HEK293 (cell line): ENCODE results near the gene EXD3.

ENCODE experiments used
- CTCF ChIA-PET: fragments of 350-600 bp; formaldehyde crosslinking; extraction: SDS; loops from one replicate; lab custom pipeline; 2021; ENCODE audit warnings: antibody characterized with exemption; lab: Yijun Ruan, JAX
- POLR2A ChIA-PET: fragments of 300-600 bp; formaldehyde crosslinking; extraction: SDS; loops from one replicate; lab custom pipeline; 2020; ENCODE audit warnings: antibody characterized with exemption, inconsistent platforms; lab: Yijun Ruan, JAX
- H3K27ac ChIP-seq: fragments of 200-500 bp; sonication (Bioruptor generic); 2 replicates; pipeline ENCODE4 v1.5.1; 2014; ENCODE audit warnings: low read depth, low read length, control low read depth, inconsistent platforms; ENCODE audit errors: extremely low read depth
- H3K36me3 ChIP-seq, 2 experiments: fragments of 200-500 bp in 1 of 2; sonication (Bioruptor generic) in 1 of 2; 1 replicate in 1 of 2; 2 replicates in 1 of 2; pipeline ENCODE4 v1.5.1; 2014 to 2017; ENCODE audit warnings: inconsistent platforms in 2 of 2, low read length in 2 of 2; ENCODE audit not compliant: control insufficient read depth in 2 of 2, insufficient read depth in 1 of 2
- H3K4me1 ChIP-seq: fragments of 200-500 bp; sonication (Bioruptor generic); 2 replicates; pipeline ENCODE4 v1.5.1; 2014; ENCODE audit warnings: mild to moderate bottlenecking, low read length, inconsistent platforms; ENCODE audit not compliant: control insufficient read depth, insufficient read depth
- H3K4me3 ChIP-seq: 2 replicates; pipeline ENCODE4 v1.5.1; 2011; ENCODE audit warnings: low read depth, mild to moderate bottlenecking, control low read depth, low read length, moderate library complexity
- H3K9me3 ChIP-seq: fragments of 200-500 bp; sonication (Bioruptor generic); 2 replicates; pipeline ENCODE4 v1.5.1; 2014; ENCODE audit warnings: low read depth, low read length, inconsistent platforms; ENCODE audit not compliant: control insufficient read depth, insufficient read depth
- BCL11A ChIP-seq: fragments of 450-650 bp; formaldehyde crosslinking; IDR thresholded peaks from 2 replicates; pipeline ENCODE4 v1.5.1; 2016; ENCODE audit warnings: low read depth, missing biosample characterization, missing genetic modification characterization
- EGR2 ChIP-seq: fragments of 450-650 bp; formaldehyde crosslinking; IDR thresholded peaks from 2 replicates; pipeline ENCODE4 v1.5.1; 2016; ENCODE audit warnings: low read depth, missing biosample characterization, missing genetic modification characterization
- ELK4 ChIP-seq: IDR thresholded peaks from 2 replicates; pipeline ENCODE4 v1.6.1; 2011; ENCODE audit warnings: mild to moderate bottlenecking, low read depth, low read length, borderline replicate concordance
- GLIS1 ChIP-seq: fragments of 450-650 bp; formaldehyde crosslinking; IDR thresholded peaks from 2 replicates; pipeline ENCODE4 v1.5.1; 2016; ENCODE audit warnings: missing biosample characterization, missing genetic modification characterization
- GLIS2 ChIP-seq: fragments of 450-650 bp; formaldehyde crosslinking; IDR thresholded peaks from 2 replicates; pipeline ENCODE4 v1.5.1; 2016; ENCODE audit warnings: missing biosample characterization, missing genetic modification characterization
- OVOL3 ChIP-seq: fragments of 450-650 bp; formaldehyde crosslinking; IDR thresholded peaks from 2 replicates; pipeline ENCODE4 v1.5.1; 2016; ENCODE audit warnings: missing biosample characterization, missing genetic modification characterization
- PATZ1 ChIP-seq: fragments of 450-650 bp; formaldehyde crosslinking; IDR thresholded peaks from 2 replicates; pipeline ENCODE4 v1.5.1; 2016; ENCODE audit warnings: missing biosample characterization, missing genetic modification characterization
- PRDM4 ChIP-seq: fragments of 450-650 bp; formaldehyde crosslinking; IDR thresholded peaks from 2 replicates; pipeline ENCODE4 v1.5.1; 2017; ENCODE audit warnings: missing biosample characterization, missing genetic modification characterization
- ZIC2 ChIP-seq: fragments of 450-650 bp; formaldehyde crosslinking; IDR thresholded peaks from 2 replicates; pipeline ENCODE4 v1.5.1; 2016; ENCODE audit warnings: missing biosample characterization, missing genetic modification characterization
- ZNF132 ChIP-seq: fragments of 450-650 bp; formaldehyde crosslinking; IDR thresholded peaks from 2 replicates; pipeline ENCODE4 v1.5.1; 2017; ENCODE audit warnings: missing biosample characterization, missing genetic modification characterization, borderline replicate concordance
- ZNF184 ChIP-seq: fragments of 450-650 bp; IDR thresholded peaks from 2 replicates; pipeline ENCODE4 v1.5.1; 2018; ENCODE audit warnings: missing biosample characterization, mild to moderate bottlenecking, missing genetic modification characterization
- ZNF211 ChIP-seq: fragments of 450-650 bp; formaldehyde crosslinking; IDR thresholded peaks from 2 replicates; pipeline ENCODE4 v1.5.1; 2016; ENCODE audit warnings: low read depth, missing biosample characterization, missing genetic modification characterization
- ZNF37A ChIP-seq: fragments of 450-650 bp; IDR thresholded peaks from 2 replicates; pipeline ENCODE4 v1.5.1; 2018; ENCODE audit warnings: missing biosample characterization, missing genetic modification characterization
- ZNF76 ChIP-seq: fragments of 450-650 bp; formaldehyde crosslinking; IDR thresholded peaks from 2 replicates; pipeline ENCODE4; 2016; ENCODE audit warnings: low read depth, missing biosample characterization, missing genetic modification characterization, borderline replicate concordance

Gene EXD3

GRCh38 chr9:137411645-137412380 lies 11.1 kb downstream of the EXD3 start (continued):
- TF ChIP-seq ZNF37A (tag by site-specific recombination) (no peak), GLIS1 (tag by site-specific recombination) (no peak), GLIS2 (tag by site-specific recombination) (peak; percentile 36; the same call in 1 of the 2 replicates), ELK4 (no peak), OVOL3 (tag by site-specific recombination) (no peak), PATZ1 (tag by site-specific recombination) (peak; percentile 46; the same call in 1 of the 2 replicates), BCL11A (no peak), EGR2 (peak; percentile 28; the same call in 1 of the 2 replicates), ZNF76 (no peak), ZNF211 (no peak), ZNF184 (tag by site-specific recombination) (no peak)

DNA sequence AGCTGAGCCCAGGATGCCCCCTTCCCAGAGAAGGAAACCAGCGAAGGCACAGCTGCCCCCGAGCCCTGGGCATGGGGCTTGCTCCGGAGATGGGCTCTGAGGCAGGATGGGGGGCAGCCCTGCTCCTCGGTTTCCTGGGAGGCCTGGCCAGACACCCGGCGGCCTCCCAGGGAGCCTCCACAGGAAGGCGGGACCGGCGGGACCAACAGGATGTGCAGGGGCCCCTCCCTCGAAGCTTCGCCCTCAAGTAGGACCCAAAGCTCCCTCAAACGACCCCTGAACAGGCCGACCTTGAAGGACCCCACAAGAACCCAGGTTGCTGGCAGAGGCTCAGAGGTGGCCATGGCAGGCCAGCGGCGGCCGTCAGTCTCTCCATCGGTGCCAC lies 11.7 kb downstream of the EXD3 start:
- no peak overlapping the region for H3K27ac ChIP-seq
- H3K36me3 ChIP-seq, result no peaks in the 10 kb centered on the region
- CTCF ChIA-PET, result interaction anchor here (1.2 to 2.3 kb wide), 2 partner anchors 12 to 172 kb away, joined by 4 to 19 read pairs; partner anchors contain the start of genes EXD3 and NOXA1
- H3K4me3 ChIP-seq, result no peak overlapping the region
- TF ChIP-seq GLIS1 (tag by site-specific recombination) (peak; percentile 15; the same call in 1 of the 2 replicates), ZNF132 (tag by site-specific recombination) (no peak)
- TF ChIP-seq, all 188 proteins: peak for 1
- POLR2A ChIA-PET, result interaction anchor here (2.7 kb wide), 1 partner anchor 11 kb away, joined by 27 read pairs; the partner anchor contains the start of genes EXD3 and NOXA1
- Histone ChIP-seq H3K9me3 (no peaks in the 10 kb centered on the region), H3K4me1 (peaks cover 4% of the 10 kb centered on the region; the same call in 1 of the 2 replicates)

DNA sequence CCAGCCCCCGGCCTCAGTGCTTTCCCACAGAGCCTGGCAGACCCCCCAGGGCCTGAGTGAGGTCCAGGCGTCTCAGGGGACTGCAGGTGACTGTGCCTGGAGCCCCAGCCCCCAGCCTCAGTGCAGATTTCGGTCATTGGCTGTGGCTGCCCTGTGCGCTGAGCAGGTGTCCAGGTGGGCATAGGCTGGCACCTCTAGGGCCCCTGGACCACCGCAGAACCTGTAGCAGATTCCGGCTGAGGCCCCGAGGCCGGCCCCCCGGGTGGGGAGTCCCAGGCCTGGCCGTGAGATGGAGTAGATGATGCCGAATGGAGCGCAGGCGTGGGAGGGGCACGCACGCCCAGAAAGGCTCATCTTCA lies 12.1 kb downstream of the EXD3 start:
- TF ChIP-seq PRDM4 (tag by site-specific recombination), result no peak
- peak; percentile 57; the same call in 1 of the 2 replicates for TF ChIP-seq ZIC2 (tag by site-specific recombination)
- ChIA-PET POLR2A (interaction anchor here (2.7 kb wide), 1 partner anchor 12 kb away, joined by 27 read pairs; the partner anchor contains the start of genes EXD3 and NOXA1), CTCF (interaction anchor here (1.2 to 2.3 kb wide), 2 partner anchors 13 to 172 kb away, joined by 4 to 19 read pairs; partner anchors contain the start of genes EXD3 and NOXA1)
- peaks cover 4% of the 10 kb centered on the region; the same call in 1 of the 2 replicates for H3K4me1 ChIP-seq
- H3K36me3 ChIP-seq, result no peaks in the 10 kb centered on the region
- H3K9me3 ChIP-seq, result no peaks in the 10 kb centered on the region
- H3K27ac ChIP-seq, result no peak overlapping the region
- H3K4me3 ChIP-seq, result no peak overlapping the region
